GM12865 (cell line): ENCODE results near the gene RRBP1.

Experiments used
- DNase-seq: peaks from one replicate; pipeline ENCODE4 v3.0.0; 2010; ENCODE audit warnings: low read depth
- H3K4me3 ChIP-seq: 2 replicates; pipeline ENCODE4 v1.5.1; 2011; ENCODE audit warnings: mild to moderate bottlenecking, low read depth, low read length, control low read depth
- CTCF ChIP-seq: IDR thresholded peaks from 2 replicates; pipeline ENCODE4 v1.5.1; 2011; ENCODE audit warnings: low read length, control low read depth, low read depth, inconsistent platforms; ENCODE audit not compliant: insufficient read depth; ENCODE audit errors: missing control alignments

RRBP1 gene

GRCh38 chr20:17579369-17580039 lies 102.5 kb downstream of the RRBP1 start:
- no peak for TF ChIP-seq CTCF
- DNase-seq: no peak
- no peak overlapping the region for H3K4me3 ChIP-seq

GRCh38 chr20:17576215-17576614 lies 105.8 kb downstream of the RRBP1 start:
- no peak overlapping the region for H3K4me3 ChIP-seq
- TF ChIP-seq CTCF: no peak
- DNase-seq: no peak

- TF ChIP-seq CTCF: no peak
These were observed 108.6 kb downstream of the RRBP1 start for GRCh38 chr20:17573463-17573862.

GRCh38 chr20:17572034-17572638 lies 109.9 kb downstream of the RRBP1 start:
- no peak overlapping the region for H3K4me3 ChIP-seq
- TF ChIP-seq CTCF: no peak
- no peak for DNase-seq

More at GRCh38 chr20:17573463-17573862, 108.6 kb downstream of the RRBP1 start:
- no peak overlapping the region for H3K4me3 ChIP-seq
- DNase-seq: no peak

- peak; percentile 41 for DNase-seq
- peak overlapping the region; percentile 65 for H3K4me3 ChIP-seq
- no peak for TF ChIP-seq CTCF
These were observed 110.9 kb downstream of the RRBP1 start for GRCh38 chr20:17571153-17571527.

GRCh38 chr20:17570347-17571152 lies 111.5 kb downstream of the RRBP1 start:
- peak overlapping the region; percentile 65 for H3K4me3 ChIP-seq
- no peak for TF ChIP-seq CTCF
- DNase-seq: peak; percentile 22
